Measurements from ENCODE around the gene ITPR3.
"Not testable (repeated sequence)": the region's sequence is repeated elsewhere in the genome, so short reads cannot be mapped to it uniquely, and the experiment has no call there.

Gene ITPR3

GRCh38 chr6:33590531-33591198 lies 30.5 kb upstream of the ITPR3 start:
- DNase-seq (ENCODE audit: low spot score) (peak; percentile 65), FAIRE-seq (no peak)

GRCh38 chr6:33591424-33592032 lies 29.6 kb upstream of the ITPR3 start:
- no peak for FAIRE-seq

GRCh38 chr6:33592280-33592594 lies 28.9 kb upstream of the ITPR3 start:
- DNase-seq (ENCODE audit: low spot score): no peak
- no peak for FAIRE-seq

More at GRCh38 chr6:33591424-33592032, 29.6 kb upstream of the ITPR3 start:
- no peak for DNase-seq (ENCODE audit: low spot score)

DNA sequence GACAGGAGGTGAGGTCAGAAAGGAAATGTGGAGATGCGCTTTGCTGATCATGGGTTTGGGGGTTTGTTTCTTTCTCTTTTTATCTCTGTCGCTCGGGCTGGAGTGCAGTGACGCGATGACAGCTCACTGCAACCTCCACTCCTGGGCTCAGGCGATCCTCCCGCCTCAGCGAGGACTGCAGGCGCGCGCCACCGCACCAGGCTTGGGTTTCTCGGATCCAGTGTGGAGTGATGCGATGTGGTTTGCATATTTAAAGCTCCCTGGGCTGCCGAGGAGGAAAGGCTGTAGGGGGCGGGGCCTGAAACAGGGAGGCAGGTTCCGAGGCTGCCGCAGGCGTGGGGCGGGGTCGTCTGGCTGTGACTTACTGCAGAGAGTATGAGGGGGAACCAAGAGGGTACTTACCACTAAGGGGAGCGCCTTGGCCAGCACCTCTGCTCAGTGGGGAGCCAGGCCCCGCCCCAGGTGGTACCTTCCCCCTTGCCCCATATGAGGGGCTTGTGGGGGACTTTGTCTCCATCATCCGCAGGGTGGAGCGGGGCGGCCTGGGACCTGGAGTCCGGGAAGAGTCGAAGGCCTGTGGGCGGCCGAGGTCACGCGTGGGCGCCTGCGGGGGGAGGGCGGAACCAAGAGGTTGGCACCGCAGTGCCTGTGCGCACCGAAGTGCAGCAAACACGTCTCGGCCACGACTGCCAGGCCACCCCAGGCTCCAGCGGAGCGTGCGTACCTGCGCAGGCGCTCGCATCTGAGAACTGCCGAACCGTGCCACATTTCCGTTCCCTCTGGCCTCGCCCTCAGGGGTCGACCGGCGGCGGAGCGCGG lies 28.3 kb upstream of the ITPR3 start:
- FAIRE-seq (no peak), DNase-seq (ENCODE audit: low spot score) (peak; percentile 57)

DNA sequence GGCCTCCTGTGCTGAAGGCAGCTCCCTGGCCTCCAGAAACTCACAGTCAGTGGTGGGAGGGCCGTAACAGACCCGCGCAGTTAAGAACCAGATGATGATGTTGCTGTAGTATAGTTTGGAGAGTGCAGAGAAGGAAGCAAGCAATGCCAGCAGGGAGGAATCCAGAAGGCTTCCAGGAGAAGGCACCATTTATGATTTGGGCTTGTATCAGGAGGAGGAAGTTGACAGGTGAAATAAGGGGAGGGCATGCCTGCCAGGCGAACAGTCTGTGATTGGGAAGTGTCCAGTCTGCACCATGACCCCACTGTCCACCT lies 27.8 kb upstream of the ITPR3 start:
- FAIRE-seq (no peak), DNase-seq (ENCODE audit: low spot score) (no peak)

DNA sequence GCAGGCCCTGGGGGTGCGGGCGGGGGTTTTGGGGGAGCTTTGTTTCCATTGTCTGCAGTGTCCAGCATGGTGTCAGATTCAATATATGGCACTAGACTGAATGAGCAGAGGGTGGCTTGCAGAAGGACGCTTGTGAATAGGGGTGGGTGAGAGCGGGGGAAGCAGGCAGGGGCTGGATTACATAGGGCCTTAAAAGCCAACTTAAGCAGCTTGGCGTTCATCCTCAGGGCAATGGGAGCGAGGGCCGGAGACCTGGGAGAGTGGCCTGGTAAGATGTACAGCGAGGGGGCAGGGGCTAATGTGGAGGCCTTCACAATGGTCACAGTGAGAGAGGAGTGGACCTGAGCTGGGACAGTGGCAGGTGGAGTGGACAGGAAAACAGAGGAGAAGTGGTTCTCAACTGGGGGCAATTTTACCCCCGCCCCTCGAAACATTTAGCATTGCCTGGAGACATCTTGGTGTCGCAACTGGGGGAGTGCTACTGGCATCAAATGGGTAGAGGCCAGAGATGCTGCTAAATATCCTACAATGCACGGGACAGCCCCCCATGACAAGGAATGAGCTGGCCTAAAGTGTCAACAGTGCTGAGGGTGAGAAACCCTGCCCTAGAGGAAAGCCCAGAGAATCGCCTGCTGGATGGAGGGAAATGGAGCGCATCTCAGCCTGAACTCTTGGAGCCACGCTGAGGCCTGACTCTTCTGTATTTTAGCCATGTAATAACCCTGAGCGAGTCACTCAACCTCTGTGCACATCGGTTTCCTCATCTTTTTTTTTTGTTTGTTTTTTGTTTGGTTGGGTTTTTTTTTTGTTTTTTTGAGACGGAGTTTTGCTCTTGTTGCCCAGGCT lies 25.9 kb upstream of the ITPR3 start:
- FAIRE-seq: no peak
- DNase-seq (ENCODE audit: low spot score): peak; percentile 55

DNA sequence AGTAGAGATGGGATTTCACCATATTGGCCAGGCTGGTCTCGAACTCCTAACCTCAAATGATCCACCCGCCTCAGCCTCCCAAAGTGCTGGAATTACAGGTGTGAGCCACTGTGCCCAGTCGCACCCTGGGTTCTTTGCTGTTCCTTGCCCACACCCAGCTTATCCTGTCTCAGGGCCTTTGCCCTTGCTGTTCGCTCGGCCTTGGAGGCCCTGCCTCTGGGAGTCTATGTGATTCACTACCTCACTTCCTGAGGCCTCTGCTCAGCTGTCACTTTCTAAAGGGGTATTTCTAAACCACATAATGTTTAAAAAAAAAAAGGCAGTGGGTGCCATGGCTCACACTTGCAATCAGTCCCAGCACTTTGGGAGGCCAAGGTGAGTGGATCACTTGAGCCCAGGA lies 24.2 kb upstream of the ITPR3 start:
- not testable (repeated sequence) for FAIRE-seq
- DNase-seq (ENCODE audit: low spot score): peak; percentile 45

DNA sequence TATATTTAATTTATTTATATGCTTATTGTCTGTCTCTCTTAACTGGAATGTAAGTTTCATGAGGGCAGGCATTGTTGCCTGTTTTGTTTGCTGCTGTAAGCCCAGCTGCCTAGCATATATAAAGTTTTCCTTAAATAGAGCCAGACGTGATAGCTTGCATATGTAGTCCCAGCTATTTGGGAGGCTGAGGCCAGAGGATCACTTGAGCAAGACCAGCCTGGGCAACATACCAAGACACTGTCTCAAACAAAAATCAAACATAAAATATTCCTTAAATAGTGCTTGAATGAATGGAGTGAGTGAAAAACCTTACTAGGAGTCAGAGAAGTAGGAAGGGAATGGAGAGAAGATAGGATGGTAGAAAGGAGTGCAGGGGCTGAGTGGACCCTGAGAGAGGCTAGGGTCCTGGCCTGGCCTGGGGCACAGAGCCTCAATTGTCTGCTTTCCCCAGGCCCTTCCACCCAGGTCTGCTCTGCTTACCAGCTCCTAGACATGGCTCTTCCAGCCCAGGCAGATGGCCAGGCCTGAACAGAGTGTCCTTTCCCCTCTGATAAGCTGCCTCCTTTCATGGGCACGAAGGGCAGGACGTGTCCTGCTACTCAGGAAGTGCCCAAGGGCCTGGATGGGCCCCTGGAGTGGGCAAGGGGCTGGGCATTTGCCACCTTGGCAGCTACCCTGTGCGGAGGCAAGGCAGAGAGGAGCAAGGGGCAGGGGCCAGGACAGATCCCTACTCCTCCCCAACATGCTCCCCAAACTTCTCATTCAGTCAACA lies 23.4 kb upstream of the ITPR3 start:
- DNase-seq (ENCODE audit: low spot score) (no peak), FAIRE-seq (no peak)

- peak; percentile 87 for DNase-seq (ENCODE audit: low spot score)
Observed at GRCh38 chr6:33599413-33599938, 21.6 kb upstream of the ITPR3 start.

DNA sequence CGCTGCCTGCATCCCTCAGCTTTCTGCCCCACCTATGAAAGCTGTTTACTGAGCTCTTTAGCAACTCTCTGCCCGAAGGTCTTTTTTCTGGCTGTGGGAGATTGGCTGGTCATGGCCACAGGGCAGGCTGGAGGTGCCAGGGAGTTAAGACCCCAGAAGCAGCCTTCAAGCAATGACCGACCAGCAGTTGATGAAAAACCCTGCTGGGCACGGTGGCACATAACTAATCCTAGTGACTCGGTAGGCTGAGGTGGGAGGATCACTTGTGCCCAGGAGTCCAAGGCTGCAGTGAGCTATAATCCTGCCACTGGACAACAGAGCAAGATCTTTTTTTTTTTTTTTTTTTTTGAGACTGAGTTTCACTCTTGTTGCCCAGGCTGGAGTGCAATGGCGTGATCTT lies 20.4 kb upstream of the ITPR3 start:
- FAIRE-seq: no peak

More at GRCh38 chr6:33599413-33599938, 21.6 kb upstream of the ITPR3 start:
- peak; percentile 87 for FAIRE-seq

GRCh38 chr6:33602180-33602579 lies 18.9 kb upstream of the ITPR3 start:
- DNase-seq (ENCODE audit: low spot score): no peak
- no peak for FAIRE-seq

More for the DNA sequence above, 20.4 kb upstream of the ITPR3 start:
- no peak for DNase-seq (ENCODE audit: low spot score)

DNA sequence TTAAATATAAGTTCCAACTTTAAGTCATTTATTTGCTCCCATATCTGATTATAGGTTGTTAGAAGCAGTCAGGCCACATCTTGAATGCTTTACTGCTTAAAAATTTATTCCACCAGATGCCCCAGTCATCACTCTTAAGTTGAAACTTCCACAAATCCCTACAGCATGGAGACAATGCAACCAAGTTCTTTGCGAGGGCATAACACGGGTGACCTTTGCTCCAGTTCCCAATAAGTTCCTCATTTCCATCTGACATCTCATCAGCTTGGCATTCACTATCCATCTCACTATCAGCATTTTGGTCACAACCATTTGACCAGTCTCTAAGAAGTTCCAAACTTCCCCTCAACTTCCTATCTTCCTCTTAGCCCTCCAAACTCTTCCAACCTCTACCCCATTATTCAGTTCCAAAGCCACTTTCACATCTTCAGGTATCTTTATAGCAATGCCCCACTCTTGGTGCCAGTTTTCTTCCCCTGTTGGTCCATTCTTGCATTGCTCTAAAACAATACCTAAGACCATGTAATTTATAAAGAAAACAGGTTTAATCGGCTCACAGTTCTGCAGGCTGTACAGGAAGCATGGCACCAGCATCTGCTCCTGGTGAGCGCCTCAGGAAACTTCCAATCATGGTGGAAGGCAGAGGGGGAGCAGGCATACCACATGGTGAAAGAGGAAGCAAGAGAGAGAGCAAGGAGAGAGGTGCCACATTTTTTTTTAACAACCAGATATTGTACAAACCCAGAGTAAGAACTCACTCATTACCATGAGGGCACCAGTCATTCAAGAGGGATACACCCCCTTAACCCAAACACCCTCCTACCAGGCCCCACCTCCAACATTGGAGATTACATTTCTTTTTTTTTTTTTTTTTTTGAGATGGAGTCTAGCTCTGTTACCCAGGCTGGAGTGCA lies 15.9 kb upstream of the ITPR3 start:
- FAIRE-seq (no peak), DNase-seq (ENCODE audit: low spot score) (peak; percentile 49)

DNA sequence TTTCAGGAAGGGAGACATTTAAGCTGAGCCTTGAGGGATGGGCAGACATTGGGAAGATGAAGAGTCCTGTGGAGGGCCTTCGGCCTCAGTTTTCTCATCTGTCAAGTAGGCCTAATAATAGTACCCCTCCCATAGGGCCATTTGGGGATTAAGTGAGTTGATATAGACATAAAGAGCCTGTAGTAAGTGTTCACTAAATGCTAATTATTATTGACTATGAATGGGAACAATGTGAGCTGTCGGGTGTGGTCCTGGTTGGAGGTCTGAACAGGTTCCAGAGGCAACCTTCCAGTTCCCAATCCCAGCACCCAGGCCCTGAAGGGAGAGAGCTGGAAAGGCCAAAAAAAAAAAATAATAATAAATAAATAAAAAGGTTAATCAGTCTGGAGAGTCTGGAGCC lies 14.5 kb upstream of the ITPR3 start:
- no peak for FAIRE-seq

DNA sequence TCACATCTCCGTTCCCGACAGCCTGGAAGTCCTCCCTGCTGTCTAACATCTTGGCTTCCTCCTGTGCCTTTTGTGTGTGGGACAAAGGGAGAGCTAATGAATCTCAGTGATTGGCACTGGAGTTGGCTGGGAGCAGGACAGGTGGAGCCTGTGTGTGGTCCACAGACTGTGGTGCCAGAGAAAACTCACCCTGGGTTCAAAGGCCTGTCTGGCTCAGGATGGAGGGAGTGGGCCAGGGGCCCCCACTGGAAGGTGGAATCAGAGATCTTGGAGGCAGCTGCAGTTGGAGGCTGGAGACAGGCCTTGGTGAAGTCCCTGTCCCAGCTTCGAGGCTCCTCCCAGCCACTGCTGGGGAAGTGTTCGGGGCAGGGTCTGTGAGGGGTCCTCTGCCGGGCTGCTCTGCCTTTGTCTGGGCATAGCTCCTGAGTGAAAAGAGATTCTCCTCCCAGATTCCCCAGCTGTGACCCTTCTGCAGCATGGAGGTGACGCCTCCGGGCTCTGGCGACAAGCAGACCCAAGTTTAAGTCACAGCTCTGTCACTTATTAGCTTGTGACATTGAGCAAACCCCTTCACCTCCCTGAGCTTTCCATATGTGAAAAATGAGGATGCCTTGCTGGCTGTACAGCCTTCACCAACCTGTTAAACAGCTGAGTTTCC lies 13.9 kb upstream of the ITPR3 start:
- DNase-seq (ENCODE audit: low spot score) (no peak), FAIRE-seq (no peak)

More for the DNA sequence above, 14.5 kb upstream of the ITPR3 start:
- DNase-seq (ENCODE audit: low spot score): no peak

DNA sequence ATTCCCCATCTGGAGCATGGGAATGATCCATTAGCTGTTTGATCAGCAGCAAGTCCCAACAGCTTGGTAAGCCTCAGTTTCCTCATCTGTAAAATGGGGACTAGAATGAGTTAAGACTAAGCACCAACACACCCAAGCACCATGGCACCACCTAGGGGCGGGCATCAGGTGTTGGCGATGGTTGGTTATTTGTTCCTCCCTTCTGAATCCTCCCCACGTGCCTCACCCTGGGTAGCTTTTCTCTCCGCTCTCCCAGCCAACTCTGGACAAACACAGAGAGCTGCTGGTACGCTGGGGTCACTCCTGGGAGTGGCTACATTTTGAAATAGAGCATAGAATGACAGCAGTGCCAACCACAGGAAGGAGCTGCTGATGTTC lies 13.3 kb upstream of the ITPR3 start:
- DNase-seq (ENCODE audit: low spot score): no peak

GRCh38 chr6:33609019-33609418 lies 12.1 kb upstream of the ITPR3 start:
- FAIRE-seq: no peak
- DNase-seq (ENCODE audit: low spot score): no peak

More for the DNA sequence above, 13.3 kb upstream of the ITPR3 start:
- FAIRE-seq: no peak

DNA sequence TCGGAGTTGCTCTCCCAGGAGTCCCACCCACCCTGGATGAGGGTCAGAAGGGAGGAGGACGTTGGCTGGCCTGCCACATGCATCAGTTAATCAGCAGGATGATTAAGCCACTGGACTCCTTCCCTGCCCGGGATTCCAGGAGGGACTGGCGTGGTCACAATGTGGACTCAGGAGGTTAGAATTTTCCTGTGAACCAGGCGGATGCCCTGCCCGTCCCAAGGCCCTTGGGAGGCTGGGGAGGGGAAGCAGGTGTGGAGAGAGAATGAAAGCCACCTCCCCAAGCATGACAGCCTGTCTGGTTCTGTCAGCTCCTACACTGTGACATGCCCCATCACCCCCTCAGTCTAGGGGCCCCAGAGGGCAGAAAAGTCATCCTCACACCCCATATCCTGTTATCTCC lies 11.6 kb upstream of the ITPR3 start:
- DNase-seq (ENCODE audit: low spot score) (peak; percentile 75), FAIRE-seq (peak; percentile 62)

DNA sequence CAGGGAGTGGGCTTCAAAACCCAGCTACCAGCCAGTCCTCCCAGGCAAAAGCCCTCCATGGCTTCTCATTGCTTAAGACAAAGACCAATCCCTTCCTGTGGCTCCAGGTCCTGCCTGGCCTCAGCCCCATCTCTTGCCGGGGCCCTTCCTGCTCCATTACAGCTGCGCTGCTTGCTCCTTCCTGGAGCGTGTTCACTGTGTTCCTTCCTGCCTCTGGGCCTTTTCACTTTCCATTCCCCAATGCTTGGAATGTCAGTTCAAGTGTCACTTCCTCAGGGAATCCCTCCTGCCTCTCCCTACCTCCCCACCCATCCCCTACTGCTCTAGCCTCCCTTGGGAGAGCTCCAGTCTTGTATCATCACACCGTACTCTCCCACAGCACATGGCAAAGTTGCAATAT lies 11.1 kb upstream of the ITPR3 start:
- FAIRE-seq (no peak), DNase-seq (ENCODE audit: low spot score) (peak; percentile 14)
